Fibroblast of lung (primary cell): ENCODE results near the gene TFRC.

Experiments
- EZH2 ChIP-seq: IDR thresholded peaks from 2 replicates; pipeline ENCODE4 v1.5.1; 2012; ENCODE audit warnings: low read length, control low read depth, mild to moderate bottlenecking; ENCODE audit errors: missing control alignments
- TF ChIP-seq, protein P1 (sequence below), 2 donors: IDR thresholded peaks in 1 of 2; conservative IDR thresholded peaks in 1 of 2; 1 replicate in 1 of 2; 2 replicates in 1 of 2; pipeline ENCODE4 v1.5.1; 2011 to 2012; ENCODE audit warnings: low read length in 2 of 2, control low read depth in 1 of 2, inconsistent platforms in 1 of 2, low read depth in 1 of 2, mild to moderate bottlenecking in 1 of 2

DNA sequence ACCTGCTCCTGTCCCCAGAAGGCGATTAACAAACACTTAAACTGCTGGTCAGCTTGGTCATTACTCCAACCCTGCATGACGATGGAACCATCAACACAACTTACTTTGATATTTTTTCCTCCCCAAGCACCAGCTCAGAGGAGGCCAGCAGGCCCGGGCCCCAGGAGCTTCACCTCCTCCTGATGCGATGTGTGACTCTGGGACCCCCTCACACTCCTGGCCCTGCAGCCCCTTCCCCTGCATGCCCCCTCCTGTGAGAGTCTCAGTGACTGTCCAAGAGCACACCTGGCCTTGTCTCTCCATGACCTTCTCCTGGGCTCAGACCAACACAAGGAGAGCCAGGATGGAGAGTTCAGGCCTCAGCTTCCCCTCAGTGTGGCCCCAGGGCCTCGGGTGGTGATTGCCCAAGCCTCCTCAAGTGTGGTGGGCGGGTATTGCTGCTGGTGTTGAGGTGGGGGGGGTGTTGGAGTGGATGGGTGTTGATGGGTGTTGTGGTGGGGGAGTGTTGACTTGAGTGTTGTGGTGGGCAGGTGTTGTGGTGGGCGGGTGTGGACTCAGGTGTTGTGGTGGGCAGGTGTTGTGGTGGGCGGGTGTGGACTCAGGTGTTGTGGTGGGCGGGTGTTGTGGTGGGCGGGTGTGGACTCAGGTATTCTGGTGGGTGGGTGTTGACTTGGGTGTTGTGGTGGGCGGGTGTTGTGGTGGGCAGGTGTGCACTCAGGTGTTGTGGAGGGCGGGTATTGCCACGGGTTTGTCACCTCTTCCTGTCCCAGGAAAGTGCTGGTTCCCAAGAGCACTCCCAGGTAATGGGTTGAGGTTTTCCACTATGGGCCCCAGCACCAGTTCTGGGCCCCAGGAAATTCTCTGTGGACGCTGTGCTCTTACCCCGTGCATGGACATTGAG is 68.1 kb downstream of the TFRC start:
- TF ChIP-seq, protein P1, sequence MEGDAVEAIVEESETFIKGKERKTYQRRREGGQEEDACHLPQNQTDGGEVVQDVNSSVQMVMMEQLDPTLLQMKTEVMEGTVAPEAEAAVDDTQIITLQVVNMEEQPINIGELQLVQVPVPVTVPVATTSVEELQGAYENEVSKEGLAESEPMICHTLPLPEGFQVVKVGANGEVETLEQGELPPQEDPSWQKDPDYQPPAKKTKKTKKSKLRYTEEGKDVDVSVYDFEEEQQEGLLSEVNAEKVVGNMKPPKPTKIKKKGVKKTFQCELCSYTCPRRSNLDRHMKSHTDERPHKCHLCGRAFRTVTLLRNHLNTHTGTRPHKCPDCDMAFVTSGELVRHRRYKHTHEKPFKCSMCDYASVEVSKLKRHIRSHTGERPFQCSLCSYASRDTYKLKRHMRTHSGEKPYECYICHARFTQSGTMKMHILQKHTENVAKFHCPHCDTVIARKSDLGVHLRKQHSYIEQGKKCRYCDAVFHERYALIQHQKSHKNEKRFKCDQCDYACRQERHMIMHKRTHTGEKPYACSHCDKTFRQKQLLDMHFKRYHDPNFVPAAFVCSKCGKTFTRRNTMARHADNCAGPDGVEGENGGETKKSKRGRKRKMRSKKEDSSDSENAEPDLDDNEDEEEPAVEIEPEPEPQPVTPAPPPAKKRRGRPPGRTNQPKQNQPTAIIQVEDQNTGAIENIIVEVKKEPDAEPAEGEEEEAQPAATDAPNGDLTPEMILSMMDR (conservative IDR thresholded peaks at IDR 0.05 in 1 of 2, IDR thresholded peaks at IDR 0.05 in 1 of 2; ENCODE audit: low read depth in 1 of 2, low read length in 2 of 2): no peak
- no peak for TF ChIP-seq EZH2
